ENCODE data around the gene FGFR3.

Gene FGFR3

DNA sequence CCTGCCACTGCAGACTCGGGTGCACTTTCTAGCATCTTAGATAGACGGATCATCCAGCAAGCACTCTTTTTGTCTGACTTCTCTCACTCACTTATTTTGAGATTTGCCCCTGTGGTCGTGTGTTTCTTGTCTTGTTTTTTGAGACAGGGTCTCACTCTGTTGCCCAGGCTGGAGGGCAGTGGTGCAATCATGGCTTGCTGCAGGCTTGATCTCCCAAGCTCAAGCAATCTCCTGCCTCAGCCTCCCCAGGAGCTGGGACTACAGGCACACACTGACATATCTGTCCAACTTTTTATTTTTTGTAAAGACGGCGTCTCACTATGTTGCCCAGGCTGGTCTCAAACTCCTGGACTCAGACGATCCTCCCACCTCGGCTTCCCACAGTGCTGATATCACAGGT is 26.7 kb downstream of the FGFR3 start:
- Mint-ChIP-seq H3K36me3 (peaks cover 3% of the 10 kb centered on the region), H3K4me3 (no peak overlapping the region), H3K27ac (no peak overlapping the region), H3K27me3 (no peaks in the 10 kb centered on the region), H3K9me3 (ENCODE audit: low read depth) (no peaks in the 10 kb centered on the region), H3K4me1 (ENCODE audit: low read depth) (no peaks in the 10 kb centered on the region)

DNA sequence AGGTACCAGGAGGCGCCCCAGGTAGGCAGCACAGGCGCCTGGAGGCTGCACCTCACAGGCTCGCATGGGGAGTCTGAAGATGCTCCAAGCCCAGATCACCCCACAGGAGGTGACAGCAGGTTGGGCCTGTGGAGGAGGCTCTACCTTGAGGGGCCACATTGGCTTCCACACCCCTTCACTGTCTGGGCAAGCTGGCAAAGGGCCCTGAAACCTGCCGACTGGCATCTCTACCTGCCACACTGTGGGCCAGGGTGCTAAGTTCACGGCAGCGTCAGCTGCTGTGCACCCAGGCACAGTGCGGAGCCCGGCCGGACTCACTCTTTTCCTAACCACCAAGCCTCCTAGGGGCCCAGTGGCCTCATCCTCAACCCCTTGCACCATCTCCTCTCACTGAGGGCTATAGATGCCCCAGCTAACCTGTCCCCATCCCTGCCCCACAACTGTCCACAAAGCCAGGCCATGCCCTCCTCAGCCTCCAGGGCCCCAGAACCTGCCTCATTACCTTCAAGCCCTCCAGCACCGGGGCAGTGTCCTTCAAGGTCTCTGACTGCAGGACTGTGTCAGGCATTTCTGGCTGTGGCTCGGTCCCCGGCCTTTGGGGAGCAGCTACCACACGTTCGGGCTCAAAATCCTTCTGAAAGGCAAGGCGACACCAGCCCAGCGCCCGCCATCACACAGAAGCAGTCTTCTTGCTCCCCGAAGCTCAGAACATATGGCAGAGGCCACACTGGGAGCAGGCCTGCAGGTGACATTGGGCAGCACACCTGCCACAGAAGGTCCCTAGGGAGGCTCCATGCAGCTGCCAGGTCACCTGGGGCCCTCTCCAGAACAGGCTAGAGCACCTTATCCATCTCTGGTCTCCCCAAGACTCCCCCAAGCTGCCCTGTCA is 28.8 kb downstream of the FGFR3 start:
- Mint-ChIP-seq H3K27ac (no peak overlapping the region), H3K36me3 (peaks cover 3% of the 10 kb centered on the region), H3K9me3 (ENCODE audit: low read depth) (no peaks in the 10 kb centered on the region)

DNA sequence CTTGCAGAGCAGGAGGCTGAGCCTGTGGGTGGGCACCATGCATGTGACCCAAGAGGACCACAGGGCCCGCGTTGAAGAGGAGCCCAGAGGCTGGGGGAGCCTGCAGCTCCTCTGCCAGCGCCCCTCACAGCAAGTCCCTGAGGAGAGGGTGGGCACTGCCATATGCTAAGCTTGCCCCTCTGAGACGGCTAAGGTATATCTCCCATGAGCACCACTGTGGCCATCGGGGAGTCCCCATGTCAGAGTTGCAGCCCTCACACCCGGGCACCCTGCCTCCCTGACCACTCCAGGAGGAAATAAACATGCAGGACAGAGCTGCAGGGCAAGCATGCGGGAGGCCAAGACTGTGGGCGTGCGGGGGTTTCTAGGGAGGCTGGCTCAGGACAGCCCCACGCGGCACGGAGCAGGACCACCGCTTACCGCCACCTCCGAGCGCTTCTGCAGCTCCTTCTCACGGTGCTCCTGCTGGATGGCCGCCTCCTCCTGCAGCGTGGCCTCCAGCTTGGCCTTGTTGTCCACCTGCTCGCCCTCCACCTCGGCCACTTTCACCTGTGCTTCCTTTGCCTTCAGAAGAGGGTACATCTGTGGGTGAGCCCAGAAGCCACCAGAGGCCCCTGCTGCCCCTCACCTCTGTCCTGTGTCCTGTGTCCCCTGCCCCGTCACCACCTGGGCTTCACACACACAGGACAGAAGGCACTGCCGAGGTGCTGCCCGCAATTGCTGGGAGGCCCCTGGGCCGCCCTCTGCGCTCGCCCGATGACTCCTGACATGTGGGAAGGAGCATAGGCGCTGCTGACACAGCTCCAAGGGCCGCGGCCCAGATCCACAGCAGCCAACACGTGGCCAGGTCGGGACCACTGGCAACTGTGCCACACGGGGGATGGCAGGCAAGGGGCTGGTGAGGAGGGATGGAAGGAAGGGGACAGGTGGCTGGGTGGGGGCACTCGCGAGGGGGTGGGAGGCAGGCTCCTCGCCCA is 29.8 kb downstream of the FGFR3 start:
- H3K27ac Mint-ChIP-seq, result no peak overlapping the region
- peaks cover 3% of the 10 kb centered on the region for H3K36me3 Mint-ChIP-seq
- H3K4me3 Mint-ChIP-seq, result no peak overlapping the region
- no peaks in the 10 kb centered on the region for H3K27me3 Mint-ChIP-seq
- H3K4me1 Mint-ChIP-seq (ENCODE audit: low read depth), result no peaks in the 10 kb centered on the region
- no peaks in the 10 kb centered on the region for H3K9me3 Mint-ChIP-seq (ENCODE audit: low read depth)

More for the DNA sequence above, 28.8 kb downstream of the FGFR3 start:
- H3K4me1 Mint-ChIP-seq (ENCODE audit: low read depth), result no peaks in the 10 kb centered on the region
- no peak overlapping the region for H3K4me3 Mint-ChIP-seq
- H3K27me3 Mint-ChIP-seq, result no peaks in the 10 kb centered on the region

DNA sequence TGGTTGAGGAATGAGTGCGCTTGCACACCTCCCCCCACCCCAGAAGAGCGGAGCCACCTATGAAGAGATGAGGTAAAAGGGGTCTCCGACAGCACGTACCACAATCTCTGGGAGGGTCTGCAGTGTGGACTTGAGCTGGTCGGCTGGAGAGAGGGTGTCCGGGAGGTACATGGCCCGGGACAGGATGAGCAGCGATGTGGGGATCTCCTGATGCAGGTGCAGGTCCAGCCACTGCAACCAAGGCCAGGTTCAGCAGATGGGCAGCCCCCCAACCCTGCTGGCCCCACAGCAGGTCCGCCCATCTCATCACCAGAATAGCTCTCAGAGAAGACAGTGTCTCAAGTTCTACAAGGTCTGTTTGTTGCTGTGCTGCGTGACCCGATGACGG is 30.4 kb downstream of the FGFR3 start:
- Mint-ChIP-seq H3K4me3 (no peak overlapping the region), H3K27me3 (no peaks in the 10 kb centered on the region), H3K9me3 (ENCODE audit: low read depth) (no peaks in the 10 kb centered on the region), H3K4me1 (ENCODE audit: low read depth) (no peaks in the 10 kb centered on the region), H3K27ac (no peak overlapping the region), H3K36me3 (peaks cover 3% of the 10 kb centered on the region)

DNA sequence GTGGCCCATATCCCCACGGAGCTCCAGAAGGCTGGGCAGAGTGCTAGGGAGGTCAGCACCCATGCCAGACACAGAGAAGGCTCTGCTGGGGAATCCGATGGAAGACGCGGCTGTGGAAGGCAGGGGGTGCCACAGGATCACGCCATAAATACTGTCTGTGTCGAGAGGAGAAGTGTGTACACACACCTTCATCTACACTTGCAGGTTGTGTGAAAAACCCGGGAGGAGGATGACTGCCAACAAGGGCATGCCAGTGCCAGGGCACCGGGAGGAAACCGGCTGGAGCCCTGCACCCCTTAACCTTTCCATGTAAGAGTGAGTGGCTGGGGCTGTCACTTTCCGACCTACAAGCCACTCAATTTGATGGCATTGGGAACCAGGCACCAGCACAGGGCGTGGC is 31.7 kb downstream of the FGFR3 start:
- no peaks in the 10 kb centered on the region for H3K9me3 Mint-ChIP-seq (ENCODE audit: low read depth)
- H3K36me3 Mint-ChIP-seq, result peaks cover 8% of the 10 kb centered on the region
- peaks cover 3% of the 10 kb centered on the region for H3K4me1 Mint-ChIP-seq (ENCODE audit: low read depth)

DNA sequence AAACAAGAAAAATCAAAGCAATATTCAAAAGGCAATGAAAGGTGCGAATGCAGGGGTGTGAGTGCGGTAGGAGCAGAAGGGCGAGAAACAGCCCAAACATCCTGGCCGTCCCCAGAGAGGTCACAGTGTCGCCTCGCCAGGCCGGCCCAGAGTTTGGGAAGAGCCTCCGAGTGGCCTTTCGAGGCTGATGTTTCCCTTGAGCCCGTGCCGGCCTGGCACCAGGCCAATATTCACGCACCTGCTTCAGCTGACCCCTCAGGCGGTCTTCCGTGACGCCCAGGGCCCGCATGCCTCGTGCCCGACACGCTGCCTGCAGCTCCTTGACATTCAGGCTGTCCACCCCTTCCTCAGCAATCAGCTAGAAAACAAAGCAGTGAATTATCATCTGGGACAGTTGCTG is 32.2 kb downstream of the FGFR3 start:
- Mint-ChIP-seq H3K9me3 (ENCODE audit: low read depth) (no peaks in the 10 kb centered on the region), H3K4me1 (ENCODE audit: low read depth) (peaks cover 4% of the 10 kb centered on the region), H3K36me3 (peaks cover 9% of the 10 kb centered on the region), H3K27ac (no peak overlapping the region), H3K27me3 (no peaks in the 10 kb centered on the region), H3K4me3 (no peak overlapping the region)

More for the DNA sequence above, 31.7 kb downstream of the FGFR3 start:
- H3K27me3 Mint-ChIP-seq, result no peaks in the 10 kb centered on the region
- no peak overlapping the region for H3K27ac Mint-ChIP-seq
- H3K4me3 Mint-ChIP-seq, result no peak overlapping the region

DNA sequence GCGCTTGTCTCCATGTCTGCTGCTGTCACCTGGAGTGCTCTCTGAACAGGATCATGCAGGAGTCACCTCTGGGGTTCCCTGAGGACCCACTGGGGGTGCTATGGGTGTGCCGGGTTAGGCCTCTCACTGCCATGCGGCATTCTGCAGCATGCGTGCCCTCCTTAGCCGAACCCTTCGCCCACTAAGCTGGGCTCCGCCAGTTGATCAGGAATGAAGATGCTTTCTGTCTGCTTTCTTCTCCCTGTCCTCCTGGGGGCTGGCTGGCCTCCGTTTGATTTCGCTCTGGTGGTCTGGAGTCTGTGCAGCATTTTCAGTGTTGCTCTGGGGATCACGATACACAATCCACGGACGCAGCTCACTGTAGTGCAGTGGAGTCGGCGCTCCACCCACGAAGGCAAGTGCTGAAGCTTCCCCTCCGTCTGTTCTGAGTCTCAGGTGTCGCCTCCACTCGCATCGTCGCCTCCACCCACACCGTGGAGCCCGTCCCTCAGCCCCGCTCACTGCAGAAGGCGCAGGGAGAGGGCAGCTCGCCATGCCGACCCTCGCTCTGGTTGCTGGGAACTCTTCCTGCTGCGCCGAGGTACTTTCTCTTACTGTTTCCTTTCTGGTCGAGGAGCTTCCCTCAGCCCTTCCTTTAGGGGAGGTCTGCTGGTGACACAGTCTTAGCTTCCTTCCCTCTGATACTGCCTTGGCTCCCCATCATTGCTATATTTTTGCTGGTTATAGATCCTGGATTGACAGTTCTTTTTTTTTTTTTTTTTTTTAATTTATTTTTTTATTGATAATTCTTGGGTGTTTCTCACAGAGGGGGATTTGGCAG is 33.6 kb downstream of the FGFR3 start:
- Mint-ChIP-seq H3K36me3 (peaks cover 12% of the 10 kb centered on the region), H3K4me3 (no peak overlapping the region), H3K4me1 (ENCODE audit: low read depth) (peaks cover 4% of the 10 kb centered on the region), H3K27ac (no peak overlapping the region), H3K27me3 (no peaks in the 10 kb centered on the region), H3K9me3 (ENCODE audit: low read depth) (no peaks in the 10 kb centered on the region)

DNA sequence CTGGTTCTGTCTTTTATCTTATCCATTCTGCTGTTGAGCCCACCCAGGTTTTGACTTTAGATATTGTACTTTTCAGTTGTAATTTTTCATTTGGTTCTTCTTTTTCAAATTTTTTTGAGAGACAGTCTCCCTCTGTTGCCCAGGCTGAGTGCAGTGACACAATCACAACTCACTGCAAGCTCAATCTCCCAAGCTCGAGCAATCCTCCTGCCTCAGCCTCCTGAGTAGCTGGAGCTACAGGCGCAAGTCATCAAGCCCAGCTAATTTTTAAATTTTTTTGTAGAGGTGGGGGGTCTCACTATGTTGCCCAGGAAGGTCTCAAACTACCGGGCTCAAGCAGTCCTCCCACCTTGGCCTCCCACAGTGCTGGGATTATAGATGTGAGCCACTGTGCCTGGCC is 37.1 kb downstream of the FGFR3 start:
- Mint-ChIP-seq H3K27me3 (no peaks in the 10 kb centered on the region), H3K4me3 (no peak overlapping the region), H3K27ac (no peak overlapping the region), H3K4me1 (ENCODE audit: low read depth) (peaks cover 4% of the 10 kb centered on the region), H3K9me3 (ENCODE audit: low read depth) (no peaks in the 10 kb centered on the region), H3K36me3 (peaks cover 10% of the 10 kb centered on the region)

DNA sequence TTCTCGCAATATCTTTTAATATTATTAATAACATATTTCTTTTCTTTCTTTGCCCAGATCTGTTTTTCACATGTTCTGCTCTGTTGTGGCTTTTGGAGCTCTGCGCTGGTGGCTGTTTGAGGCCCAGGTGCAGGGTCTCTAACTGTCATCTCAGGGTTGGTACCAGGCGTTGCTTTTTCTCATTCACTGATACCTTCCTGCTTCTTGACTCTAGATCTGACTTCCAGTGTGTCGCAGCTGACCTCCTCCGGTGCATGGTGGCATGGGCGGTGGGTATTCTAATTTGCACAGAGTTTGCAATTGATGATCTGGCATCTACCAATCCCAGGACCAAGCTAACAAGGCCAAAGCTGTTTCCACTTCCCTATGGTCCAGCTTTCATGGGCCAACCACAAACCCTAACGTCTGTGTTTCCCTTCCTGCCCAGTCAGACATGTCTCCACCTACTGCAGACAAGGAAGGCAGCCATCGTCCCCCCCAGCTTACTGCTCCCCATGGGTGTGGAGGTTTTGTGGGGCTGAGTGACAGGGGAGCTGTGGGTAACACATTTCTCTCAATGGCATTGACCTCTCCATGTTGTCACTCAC is 37.6 kb downstream of the FGFR3 start:
- Mint-ChIP-seq H3K4me1 (ENCODE audit: low read depth) (peaks cover 4% of the 10 kb centered on the region), H3K36me3 (peaks cover 10% of the 10 kb centered on the region), H3K27me3 (no peaks in the 10 kb centered on the region), H3K9me3 (ENCODE audit: low read depth) (no peaks in the 10 kb centered on the region), H3K4me3 (no peak overlapping the region), H3K27ac (no peak overlapping the region)

DNA sequence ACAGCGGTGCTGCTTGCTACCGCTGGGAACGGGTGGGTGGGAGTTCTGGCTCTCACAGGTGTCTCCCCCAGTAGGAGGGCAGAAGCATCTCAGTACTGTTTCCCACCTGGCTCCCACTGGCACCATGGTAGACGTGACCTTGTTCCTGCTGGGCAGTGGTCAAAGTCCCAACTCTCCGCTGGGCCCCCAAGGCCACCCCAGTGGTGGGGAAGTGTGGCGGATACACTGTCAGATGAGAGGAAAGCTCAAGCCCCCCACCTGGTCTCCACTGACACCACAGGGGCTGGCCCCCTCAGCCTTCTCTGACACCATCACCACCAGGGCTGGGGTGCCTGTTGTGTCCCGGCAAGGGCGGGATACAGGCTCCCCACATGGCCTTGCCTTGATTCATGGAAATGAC is 38.2 kb downstream of the FGFR3 start:
- Mint-ChIP-seq H3K4me1 (ENCODE audit: low read depth) (peaks cover 4% of the 10 kb centered on the region), H3K27ac (no peak overlapping the region), H3K27me3 (no peaks in the 10 kb centered on the region), H3K4me3 (no peak overlapping the region), H3K9me3 (ENCODE audit: low read depth) (no peaks in the 10 kb centered on the region), H3K36me3 (peaks cover 11% of the 10 kb centered on the region)

DNA sequence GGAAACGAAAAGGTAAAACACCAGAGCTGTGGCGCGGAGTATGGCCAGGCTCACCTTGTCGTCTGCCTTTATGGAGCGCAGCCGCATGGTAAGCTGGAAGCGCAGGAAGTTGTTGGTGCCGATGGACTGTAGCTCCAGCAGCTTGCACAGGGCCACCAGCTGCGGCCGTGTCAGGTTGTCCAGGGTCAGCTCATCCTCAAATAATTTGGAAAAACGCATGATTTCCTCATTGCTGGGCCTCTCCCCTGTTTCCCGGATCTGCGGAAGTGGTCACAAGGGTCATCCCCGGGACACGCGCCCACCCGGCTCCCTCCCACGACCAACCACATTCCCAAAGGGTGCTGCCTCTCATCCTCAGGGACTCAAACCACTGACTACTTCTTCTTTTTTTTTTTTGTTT is 39.6 kb downstream of the FGFR3 start:
- Mint-ChIP-seq H3K4me3 (no peak overlapping the region), H3K4me1 (ENCODE audit: low read depth) (peaks cover 4% of the 10 kb centered on the region), H3K9me3 (ENCODE audit: low read depth) (no peaks in the 10 kb centered on the region), H3K27ac (no peak overlapping the region), H3K27me3 (no peaks in the 10 kb centered on the region), H3K36me3 (peaks cover 11% of the 10 kb centered on the region)

DNA sequence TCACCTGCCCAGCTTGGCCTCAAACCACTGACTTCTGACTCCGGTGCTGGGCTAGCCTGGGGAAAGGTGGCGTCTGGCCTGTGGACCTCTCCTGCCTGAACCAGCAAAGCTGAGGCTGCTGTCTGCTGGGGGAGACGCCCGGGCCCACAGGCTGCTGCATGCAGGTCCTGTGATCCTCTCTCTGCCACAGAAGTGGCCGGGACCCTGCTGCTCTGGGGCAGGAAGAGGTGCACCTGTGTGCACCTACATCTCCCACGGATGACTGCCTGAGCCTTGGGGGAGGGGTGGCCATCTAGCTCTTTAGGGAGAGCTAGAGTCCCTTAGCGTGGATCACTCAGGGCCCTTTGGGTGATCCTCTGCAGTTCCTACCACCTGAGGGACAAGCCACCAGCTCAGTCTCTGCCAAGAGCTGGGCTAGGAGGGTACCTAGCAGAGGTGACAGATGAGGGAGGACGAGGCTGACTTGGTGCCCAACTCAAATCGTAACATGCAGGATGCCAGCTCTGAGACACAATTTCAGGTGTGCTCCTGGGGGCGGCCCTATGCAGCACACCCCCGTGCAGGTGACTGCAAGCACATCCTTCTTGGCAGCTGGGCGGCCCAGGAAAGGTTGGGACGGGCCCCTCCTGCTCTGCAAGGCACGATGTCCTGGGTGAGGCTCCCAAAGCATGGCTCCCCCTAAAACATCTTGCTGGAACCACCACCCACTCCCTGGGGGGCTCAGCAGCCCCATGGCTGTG is 40.4 kb downstream of the FGFR3 start:
- Mint-ChIP-seq H3K9me3 (ENCODE audit: low read depth) (no peaks in the 10 kb centered on the region), H3K27me3 (no peaks in the 10 kb centered on the region), H3K27ac (no peak overlapping the region), H3K4me3 (no peak overlapping the region), H3K36me3 (peaks cover 11% of the 10 kb centered on the region), H3K4me1 (ENCODE audit: low read depth) (peaks cover 4% of the 10 kb centered on the region)

DNA sequence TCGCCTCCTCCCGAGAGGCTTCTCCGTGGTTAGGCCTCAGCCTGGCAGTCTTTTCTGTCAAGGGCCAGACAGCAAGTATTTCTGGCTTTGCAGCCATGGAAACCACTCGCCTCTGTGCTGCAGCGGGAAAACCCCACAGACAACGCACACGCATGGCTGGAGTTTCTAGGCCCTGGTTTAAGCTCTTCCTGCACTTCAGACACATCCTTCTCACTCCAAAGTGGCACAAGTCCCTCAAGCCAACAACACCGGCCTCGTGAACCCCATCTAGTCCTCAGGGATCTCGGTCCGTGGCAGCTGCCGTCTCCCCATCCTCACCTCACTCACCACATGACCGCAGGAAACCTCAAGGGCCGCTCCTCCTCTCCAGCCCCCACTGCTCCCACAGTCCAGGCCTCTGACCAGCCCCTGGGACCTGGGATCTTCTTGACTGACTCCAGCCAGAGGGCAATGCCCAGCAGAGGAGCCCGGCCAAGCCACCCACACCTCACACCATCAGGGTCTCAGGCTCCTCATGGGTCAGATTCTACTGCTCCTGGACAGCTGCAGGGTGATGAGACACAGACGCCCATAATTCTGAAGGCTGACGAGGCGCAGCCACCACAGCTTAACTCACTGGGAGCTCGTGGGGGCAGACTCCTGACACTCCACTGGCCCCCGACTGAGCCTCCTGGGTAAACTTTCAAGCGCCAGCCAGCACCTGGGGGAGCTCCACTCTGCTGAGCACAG is 41.1 kb downstream of the FGFR3 start:
- H3K4me1 Mint-ChIP-seq (ENCODE audit: low read depth), result peaks cover 5% of the 10 kb centered on the region
- no peak overlapping the region for H3K27ac Mint-ChIP-seq
- H3K27me3 Mint-ChIP-seq, result no peaks in the 10 kb centered on the region
- no peak overlapping the region for H3K4me3 Mint-ChIP-seq
- no peaks in the 10 kb centered on the region for H3K9me3 Mint-ChIP-seq (ENCODE audit: low read depth)
- H3K36me3 Mint-ChIP-seq, result peaks cover 15% of the 10 kb centered on the region

All from activated naive CD8-positive, alpha-beta T cell (primary cell).